Kidney glomerular epithelial cell (primary cell): ENCODE results near the gene TUBA1C.
"Not testable (repeated sequence)": the region's sequence is repeated elsewhere in the genome, so short reads cannot be mapped to it uniquely, and the experiment has no call there.

ENCODE experiments used
- DNase-seq: peaks from one replicate; lab custom pipeline; 2025; lab: John Stamatoyannopoulos, UW

TUBA1C gene

DNA sequence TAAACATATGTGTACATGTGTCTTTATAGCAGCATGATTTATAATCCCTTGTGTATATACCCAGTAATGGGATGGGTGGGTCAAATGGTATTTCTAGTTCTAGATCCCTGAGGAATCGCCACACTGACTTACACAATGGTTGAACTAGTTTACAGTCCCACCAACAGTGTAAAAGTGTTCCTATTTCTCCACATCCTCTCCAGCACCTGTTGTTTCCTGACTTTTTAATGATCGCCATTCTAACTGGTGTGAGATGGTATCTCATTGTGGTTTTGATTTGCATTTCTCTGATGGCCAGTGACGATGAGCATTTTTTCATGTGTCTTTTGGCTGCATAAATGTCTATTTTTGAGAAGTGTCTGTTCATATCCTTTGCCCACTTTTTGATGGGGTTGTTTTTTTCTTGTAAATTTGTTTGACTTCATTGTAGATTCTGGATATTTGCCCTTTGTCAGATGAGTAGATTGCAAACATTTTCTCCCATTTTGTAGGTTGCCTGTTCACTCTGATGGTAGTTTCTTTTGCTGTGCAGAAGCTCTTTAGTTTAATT, 45.6 kb downstream of the TUBA1C start:
- DNase-seq: not testable (repeated sequence)

DNA sequence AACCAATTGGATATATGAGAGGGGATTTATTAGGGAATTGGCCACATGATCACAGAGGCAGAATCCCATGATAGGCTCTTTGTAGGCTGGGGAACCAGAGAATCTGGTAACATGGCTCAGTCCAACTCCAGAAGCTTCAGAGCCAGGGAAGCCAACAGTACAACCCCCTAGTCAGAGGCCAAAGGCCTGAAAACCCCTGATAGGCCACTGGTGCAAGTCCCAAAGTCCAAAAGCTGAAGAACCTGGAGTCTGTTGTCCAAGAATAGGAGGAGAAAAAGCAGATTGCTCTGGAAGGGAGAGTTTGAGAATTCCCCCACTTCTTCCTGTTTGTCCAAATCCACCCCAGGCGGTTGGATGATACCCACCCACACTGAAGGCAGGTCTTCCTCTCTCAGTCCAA, 49.9 kb downstream of the TUBA1C start:
- DNase-seq: no peak

DNA sequence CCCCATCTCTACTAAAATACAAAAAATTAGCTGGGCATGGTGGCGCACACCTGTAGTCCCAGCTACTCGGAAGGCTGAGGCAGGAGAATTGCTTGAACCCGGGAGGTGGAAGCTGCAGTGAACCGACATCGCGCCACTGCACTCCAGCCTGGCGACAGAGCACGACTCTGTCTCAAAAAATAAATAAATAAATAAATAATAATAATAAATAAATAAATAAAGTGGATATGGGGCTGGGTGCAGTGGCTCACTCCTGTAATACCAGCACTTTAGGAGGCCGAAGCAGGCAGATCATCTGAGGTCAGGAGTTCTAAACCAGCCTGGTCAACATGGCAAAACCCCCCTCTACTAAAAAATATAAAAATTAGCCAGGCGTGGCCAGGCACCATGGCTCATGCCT, 52.2 kb downstream of the TUBA1C start:
- not testable (repeated sequence) for DNase-seq

DNA sequence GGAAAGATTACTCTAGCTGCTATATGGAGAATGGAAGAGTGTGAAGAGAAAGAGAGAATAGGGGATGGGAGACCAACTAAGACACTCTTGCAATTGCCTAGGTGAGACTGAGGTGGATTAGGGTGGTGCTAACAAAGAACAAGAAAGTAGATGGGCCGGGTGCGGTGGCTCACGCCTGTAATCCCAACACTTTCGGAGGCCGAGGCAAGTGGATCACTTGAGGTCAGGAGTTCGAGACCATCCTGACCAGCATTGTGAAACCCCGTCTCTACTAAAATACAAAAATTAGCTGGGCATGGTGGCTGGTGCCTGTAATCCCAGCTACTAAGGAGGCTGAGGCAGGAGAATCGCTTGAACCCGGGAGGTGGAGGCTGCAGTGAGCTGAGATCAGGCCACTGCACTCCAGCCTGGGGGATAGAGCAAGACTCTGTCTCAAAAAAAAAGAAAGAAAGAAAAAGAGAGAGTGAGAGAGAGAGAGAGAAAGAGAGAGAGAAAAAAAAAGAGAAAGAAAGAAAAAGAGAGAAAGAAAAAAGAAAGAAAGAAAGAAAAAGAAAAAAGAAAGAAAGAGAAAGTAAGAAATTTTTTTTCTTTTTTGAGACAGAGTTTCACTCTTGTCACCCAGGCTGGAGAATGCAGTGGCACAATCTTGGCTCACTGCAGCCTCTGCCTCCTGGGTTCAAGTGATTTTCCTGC, 55.7 kb downstream of the TUBA1C start:
- not testable (repeated sequence) for DNase-seq

DNA sequence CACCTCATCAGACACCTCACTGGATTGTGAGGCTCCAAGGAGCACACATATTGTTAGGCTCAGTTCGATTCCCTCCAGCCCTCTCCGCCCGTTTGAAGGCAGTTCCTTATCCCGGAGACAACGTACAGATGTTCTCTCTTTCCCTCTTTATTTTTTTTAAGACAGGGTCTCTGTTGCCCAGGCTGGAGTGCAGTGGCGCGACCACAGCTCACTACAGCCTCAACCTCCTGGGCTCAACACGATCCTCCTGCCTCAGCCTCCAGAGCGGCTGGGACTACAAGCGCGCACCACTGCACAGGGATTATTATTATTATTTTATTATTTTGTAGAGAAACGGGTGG, 57.5 kb downstream of the TUBA1C start:
- DNase-seq: no peak

DNA sequence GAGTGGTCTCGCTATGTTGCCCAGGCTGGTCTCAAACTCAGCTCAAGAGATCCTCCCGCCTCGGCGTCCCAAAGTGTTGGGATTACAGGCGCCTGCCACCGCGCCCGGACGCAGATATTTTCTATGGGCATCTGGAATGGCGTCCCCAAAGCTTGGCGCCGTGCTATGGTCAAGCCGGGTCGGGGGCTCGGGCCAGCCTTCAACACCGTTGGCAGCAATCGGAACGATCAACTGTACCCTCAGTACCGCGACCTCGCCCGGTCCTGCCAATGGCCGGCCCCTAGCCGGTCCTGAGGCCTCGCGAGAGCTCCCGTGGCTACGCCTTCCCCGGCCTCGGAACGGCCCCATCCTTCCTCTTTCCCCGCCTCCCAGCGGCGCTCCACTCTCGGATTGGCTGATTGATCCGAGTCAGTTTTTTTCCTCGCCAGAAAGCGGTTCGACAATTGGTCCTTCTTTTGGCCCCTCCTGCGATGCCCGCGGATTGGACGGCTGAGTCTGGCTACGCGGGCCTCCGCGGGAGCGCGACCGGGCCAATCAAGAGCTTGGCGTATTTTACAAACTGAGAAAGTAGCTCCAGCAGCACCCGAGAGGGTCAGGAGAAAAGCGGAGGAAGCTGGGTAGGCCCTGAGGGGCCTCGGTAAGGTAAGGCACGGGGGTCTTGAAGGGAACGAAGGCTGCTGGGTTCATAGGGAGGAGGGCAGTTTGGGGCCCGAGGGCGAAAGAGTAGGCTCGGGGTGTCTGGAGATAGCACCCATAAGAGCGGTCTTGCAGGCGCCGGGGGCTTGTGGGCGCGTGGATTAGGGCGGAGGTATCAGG, 58.0 kb downstream of the TUBA1C start, which contains the start of gene TROAP:
Gene TROAP, plus strand, starts transcription at position 548 of the 816 bp plus-strand sequence. CDS start 354 bp downstream, outside the sequence.
- DNase-seq: peak; percentile 99

DNA sequence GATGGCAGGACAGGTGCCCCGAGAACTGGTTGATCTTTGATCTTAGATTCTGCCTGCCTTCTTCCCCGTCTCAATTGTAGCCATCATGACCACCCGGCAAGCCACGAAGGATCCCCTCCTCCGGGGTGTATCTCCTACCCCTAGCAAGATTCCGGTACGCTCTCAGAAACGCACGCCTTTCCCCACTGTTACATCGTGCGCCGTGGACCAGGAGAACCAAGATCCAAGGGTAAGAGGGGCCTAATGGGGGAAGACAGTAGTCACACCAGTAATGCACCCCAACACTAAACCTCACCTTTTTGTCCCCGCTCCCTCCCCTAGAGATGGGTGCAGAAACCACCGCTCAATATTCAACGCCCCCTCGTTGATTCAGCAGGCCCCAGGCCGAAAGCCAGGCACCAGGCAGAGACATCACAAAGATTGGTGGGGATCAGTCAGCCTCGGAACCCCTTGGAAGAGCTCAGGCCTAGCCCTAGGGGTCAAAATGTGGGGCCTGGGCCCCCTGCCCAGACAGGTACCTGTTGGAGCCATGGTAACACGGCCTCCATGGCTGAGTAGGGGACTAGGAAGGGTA, 58.7 kb downstream of the TUBA1C start:
- DNase-seq: no peak
